Hepatocyte (in vitro differentiated cells): Measurements from ENCODE around the gene FOXP4.

Source experiments
- CTCF ChIP-seq: fragments of 200-600 bp; sonication (generic); IDR thresholded peaks from 2 replicates; pipeline ENCODE4 v1.5.1; 2016; ENCODE audit warnings: antibody characterized with exemption, mild to moderate bottlenecking; ENCODE audit not compliant: poor library complexity
- EZH2phosphoT487 ChIP-seq: fragments of 200-600 bp; sonication (generic); IDR thresholded peaks from one replicate; pipeline ENCODE4 v1.6.1; 2018; ENCODE audit warnings: antibody characterized with exemption, mild to moderate bottlenecking, low read depth, moderate library complexity; ENCODE audit not compliant: unreplicated experiment, severe bottlenecking

- TF ChIP-seq CTCF (no peak), EZH2phosphoT487 (no peak)
Measured at GRCh38 chr6:41643899-41644269, 97.7 kb downstream of the FOXP4 start.
